ENCODE results near the gene CADM2. TPM values are rescaled to one million over a fixed set of nuclear protein-coding genes. Genes with fewer than 3 reads are reported as not detected.

CADM2 gene
- total RNA-seq, 1 experiment from 2014 or later, result 0.47 TPM

GRCh38 chr3:84984429-84984828, 25.6 kb downstream of the CADM2 start:
- CTCF ChIA-PET, result no interaction called here
- H4K20me1 ChIP-seq (ENCODE audit: low read length), result no peaks in the 10 kb centered on the region
- H3K79me2 ChIP-seq (ENCODE audit: low read length), result no peaks in the 10 kb centered on the region
- no peaks in the 10 kb centered on the region for H3K4me1 ChIP-seq (ENCODE audit: insufficient read depth, low read length)
- H3K4me3 ChIP-seq (ENCODE audit: low read length), result no peak overlapping the region
- BruUV-seq (replicated peaks), result no TSS peak
- ATAC-seq (no peak), DNase-seq (no peak)
- H3F3A ChIP-seq (ENCODE audit: low read length, unreplicated experiment), result no peaks in the 10 kb centered on the region
- intact Hi-C loops (cut with micrococcal nuclease), result no loop called here
- H3K27ac ChIP-seq (ENCODE audit: low read length), result no peak overlapping the region
- no peaks in the 10 kb centered on the region for H3K9me2 ChIP-seq (replicated peaks; ENCODE audit: low read length)
- H3K9me3 ChIP-seq (ENCODE audit: low read length), result no peaks in the 10 kb centered on the region
- H3K4me2 ChIP-seq (ENCODE audit: low read length), result no peak overlapping the region
- H3K9ac ChIP-seq (ENCODE audit: low read length), result no peak overlapping the region
- H3K36me3 ChIP-seq (ENCODE audit: low read depth, low read length), result no peaks in the 10 kb centered on the region
- POLR2A ChIA-PET (ENCODE audit: unreplicated experiment), result no interaction called here
- TF ChIP-seq EZH2 (IDR thresholded peaks at IDR 0.05; ENCODE audit: low read length, unreplicated experiment) (no peak), EZH2phosphoT487 (IDR thresholded peaks at IDR 0.05; ENCODE audit: borderline replicate concordance, low read length) (no peak), CTCF (conservative IDR thresholded peaks at IDR 0.05; ENCODE audit: low read depth, low read length) (no peak)
- no peaks in the 10 kb centered on the region for H3K27me3 ChIP-seq (ENCODE audit: low read length)
- H2AFZ ChIP-seq (ENCODE audit: low read length), result no peak overlapping the region

GRCh38 chr3:84985795-84986194, 27.0 kb downstream of the CADM2 start:
- ChIA-PET CTCF (no interaction called here), POLR2A (ENCODE audit: unreplicated experiment) (no interaction called here)
- H3K4me1 ChIP-seq (ENCODE audit: insufficient read depth, low read length), result no peaks in the 10 kb centered on the region
- TF ChIP-seq CTCF (conservative IDR thresholded peaks at IDR 0.05; ENCODE audit: low read depth, low read length), result no peak
- TF ChIP-seq EZH2phosphoT487 (IDR thresholded peaks at IDR 0.05; ENCODE audit: borderline replicate concordance, low read length), result no peak
- TF ChIP-seq EZH2 (IDR thresholded peaks at IDR 0.05; ENCODE audit: low read length, unreplicated experiment), result no peak
- no peaks in the 10 kb centered on the region for H3K27me3 ChIP-seq (ENCODE audit: low read length)
- intact Hi-C loops (cut with micrococcal nuclease), result no loop called here
- H3K9me2 ChIP-seq (replicated peaks; ENCODE audit: low read length), result no peaks in the 10 kb centered on the region
- H3K79me2 ChIP-seq (ENCODE audit: low read length), result no peaks in the 10 kb centered on the region
- no peak overlapping the region for H3K4me3 ChIP-seq (ENCODE audit: low read length)
- BruUV-seq (replicated peaks), result no TSS peak
- no peaks in the 10 kb centered on the region for H3K36me3 ChIP-seq (ENCODE audit: low read depth, low read length)
- H3F3A ChIP-seq (ENCODE audit: low read length, unreplicated experiment), result no peaks in the 10 kb centered on the region
- H3K4me2 ChIP-seq (ENCODE audit: low read length), result no peak overlapping the region
- no peak overlapping the region for H2AFZ ChIP-seq (ENCODE audit: low read length)
- no peaks in the 10 kb centered on the region for H4K20me1 ChIP-seq (ENCODE audit: low read length)
- H3K9ac ChIP-seq (ENCODE audit: low read length), result no peak overlapping the region
- H3K27ac ChIP-seq (ENCODE audit: low read length), result no peak overlapping the region
- ATAC-seq (no peak), DNase-seq (no peak)
- H3K9me3 ChIP-seq (ENCODE audit: low read length), result no peaks in the 10 kb centered on the region

- H3K4me3 ChIP-seq (ENCODE audit: low read length), result no peak overlapping the region
- H3K4me2 ChIP-seq (ENCODE audit: low read length), result no peak overlapping the region
- H3K9me2 ChIP-seq (replicated peaks; ENCODE audit: low read length), result no peaks in the 10 kb centered on the region
- no peaks in the 10 kb centered on the region for H3K4me1 ChIP-seq (ENCODE audit: insufficient read depth, low read length)
- CTCF ChIA-PET, result no interaction called here
- no peak for ATAC-seq
- no peak overlapping the region for H3K9ac ChIP-seq (ENCODE audit: low read length)
- intact Hi-C loops (cut with micrococcal nuclease), result no loop called here
- DNase-seq, result no peak
- H3K27me3 ChIP-seq (ENCODE audit: low read length), result no peaks in the 10 kb centered on the region
- POLR2A ChIA-PET (ENCODE audit: unreplicated experiment), result no interaction called here
- no peaks in the 10 kb centered on the region for H4K20me1 ChIP-seq (ENCODE audit: low read length)
- H3F3A ChIP-seq (ENCODE audit: low read length, unreplicated experiment), result no peaks in the 10 kb centered on the region
- no TSS peak for BruUV-seq (replicated peaks)
- TF ChIP-seq EZH2phosphoT487 (IDR thresholded peaks at IDR 0.05; ENCODE audit: borderline replicate concordance, low read length), result no peak
- TF ChIP-seq EZH2 (IDR thresholded peaks at IDR 0.05; ENCODE audit: low read length, unreplicated experiment), result no peak
- no peak for TF ChIP-seq CTCF (conservative IDR thresholded peaks at IDR 0.05; ENCODE audit: low read depth, low read length)
- H2AFZ ChIP-seq (ENCODE audit: low read length), result no peak overlapping the region
- no peaks in the 10 kb centered on the region for H3K36me3 ChIP-seq (ENCODE audit: low read depth, low read length)
- H3K79me2 ChIP-seq (ENCODE audit: low read length), result no peaks in the 10 kb centered on the region
- H3K27ac ChIP-seq (ENCODE audit: low read length), result no peak overlapping the region
- no peaks in the 10 kb centered on the region for H3K9me3 ChIP-seq (ENCODE audit: low read length)
These were observed 29.1 kb downstream of the CADM2 start for GRCh38 chr3:84987706-84988504.
